ENCODE data around the gene ALX4. TPM values are rescaled to one million over a fixed set of nuclear protein-coding genes. Genes with fewer than 3 reads are reported as not detected.

Gene ALX4
- total and polyA plus RNA-seq, 7 experiments from 2014 or later = 0.04 TPM; not detected in 6

- H3K36me3 Mint-ChIP-seq = no peaks in the 10 kb centered on the region
- intact Hi-C loops (cut with micrococcal nuclease) = no loop called here
- no peaks in the 10 kb centered on the region for H3K27me3 ChIP-seq (ENCODE audit: control insufficient read depth in 2 of 2, insufficient read depth in 2 of 2, low read length in 2 of 2)
Observed at GRCh38 chr11:44338698-44339529, 29.0 kb upstream of the ALX4 start.

GRCh38 chr11:44338026-44338425, 28.1 kb upstream of the ALX4 start:
- intact Hi-C loops (cut with micrococcal nuclease) = no loop called here
- ATAC-seq = no peak
- no peak overlapping the region for H3K27ac Mint-ChIP-seq
- Histone ChIP-seq H3K36me3 (ENCODE audit: control insufficient read depth in 2 of 3, insufficient read depth in 3 of 3, low read length in 3 of 3) (no peaks in the 10 kb centered on the region), H3K4me1 (ENCODE audit: control insufficient read depth in 2 of 2, insufficient read depth in 2 of 2, low read length in 2 of 2) (no peaks in the 10 kb centered on the region), H3K27ac (ENCODE audit: low read depth, low read length) (no peak overlapping the region), H3K27me3 (ENCODE audit: control insufficient read depth in 2 of 2, insufficient read depth in 2 of 2, low read length in 2 of 2) (no peaks in the 10 kb centered on the region), H3K9me3 (ENCODE audit: control insufficient read depth in 2 of 3, low read length in 3 of 3) (no peaks in the 10 kb centered on the region), H3K4me3 (ENCODE audit: low read length) (no peak overlapping the region)
- H3K36me3 Mint-ChIP-seq = no peaks in the 10 kb centered on the region
- CTCF ChIA-PET = no interaction called here
- H3K4me3 Mint-ChIP-seq = no peak overlapping the region
- DNase-seq = no peak
- H3K9me3 Mint-ChIP-seq = no peaks in the 10 kb centered on the region
- POLR2A ChIA-PET = no interaction called here
- H3K4me1 Mint-ChIP-seq = peaks cover 0 to 1% (median 0%) of the 10 kb centered on the region in 7 donors
- peaks cover 54 to 66% (median 58%) of the 10 kb centered on the region in 5 donors for H3K27me3 Mint-ChIP-seq

More at GRCh38 chr11:44338698-44339529, 29.0 kb upstream of the ALX4 start:
- DNase-seq = no peak
- no peak overlapping the region for H3K4me3 Mint-ChIP-seq
- H3K27me3 Mint-ChIP-seq = peaks cover 46 to 60% (median 52%) of the 10 kb centered on the region in 5 donors
- no peak overlapping the region for H3K27ac ChIP-seq (ENCODE audit: low read depth, low read length)
- ATAC-seq = no peak
- ChIA-PET CTCF (no interaction called here), POLR2A (no interaction called here)
- peaks cover 0 to 1% (median 0%) of the 10 kb centered on the region in 7 donors for H3K4me1 Mint-ChIP-seq
- H3K4me3 ChIP-seq (ENCODE audit: low read length) = no peak overlapping the region
- no peak overlapping the region for H3K27ac Mint-ChIP-seq
- no peaks in the 10 kb centered on the region for H3K9me3 Mint-ChIP-seq
- no peaks in the 10 kb centered on the region for H3K4me1 ChIP-seq (ENCODE audit: control insufficient read depth in 2 of 2, insufficient read depth in 2 of 2, low read length in 2 of 2)
- H3K36me3 ChIP-seq (ENCODE audit: control insufficient read depth in 2 of 3, insufficient read depth in 3 of 3, low read length in 3 of 3) = no peaks in the 10 kb centered on the region
- no peaks in the 10 kb centered on the region for H3K9me3 ChIP-seq (ENCODE audit: control insufficient read depth in 2 of 3, low read length in 3 of 3)

- Histone ChIP-seq H3K4me1 (ENCODE audit: control insufficient read depth in 2 of 2, insufficient read depth in 2 of 2, low read length in 2 of 2) (no peaks in the 10 kb centered on the region), H3K36me3 (ENCODE audit: control insufficient read depth in 2 of 3, insufficient read depth in 3 of 3, low read length in 3 of 3) (no peaks in the 10 kb centered on the region), H3K27ac (ENCODE audit: low read depth, low read length) (no peak overlapping the region), H3K27me3 (ENCODE audit: control insufficient read depth in 2 of 2, insufficient read depth in 2 of 2, low read length in 2 of 2) (no peaks in the 10 kb centered on the region), H3K4me3 (ENCODE audit: low read length) (no peak overlapping the region), H3K9me3 (ENCODE audit: control insufficient read depth in 2 of 3, low read length in 3 of 3) (no peaks in the 10 kb centered on the region)
- ChIA-PET CTCF (no interaction called here), POLR2A (no interaction called here)
- intact Hi-C loops (cut with micrococcal nuclease) = no loop called here
- ATAC-seq = no peak
- Mint-ChIP-seq H3K27me3 (peaks cover 59 to 74% (median 69%) of the 10 kb centered on the region in 5 donors), H3K4me3 (no peak overlapping the region), H3K9me3 (no peaks in the 10 kb centered on the region), H3K4me1 (peaks cover 0 to 1% (median 0%) of the 10 kb centered on the region in 7 donors), H3K27ac (no peak overlapping the region), H3K36me3 (no peaks in the 10 kb centered on the region)
- DNase-seq = no peak
Observed at GRCh38 chr11:44335919-44336318, 26.0 kb upstream of the ALX4 start.

GRCh38 chr11:44335052-44335760, 25.3 kb upstream of the ALX4 start:
- no peaks in the 10 kb centered on the region for H3K9me3 Mint-ChIP-seq
- Histone ChIP-seq H3K4me3 (ENCODE audit: low read length) (no peak overlapping the region), H3K27me3 (ENCODE audit: control insufficient read depth in 2 of 2, insufficient read depth in 2 of 2, low read length in 2 of 2) (no peaks in the 10 kb centered on the region), H3K27ac (ENCODE audit: low read depth, low read length) (no peak overlapping the region), H3K36me3 (ENCODE audit: control insufficient read depth in 2 of 3, insufficient read depth in 3 of 3, low read length in 3 of 3) (no peaks in the 10 kb centered on the region), H3K4me1 (ENCODE audit: control insufficient read depth in 2 of 2, insufficient read depth in 2 of 2, low read length in 2 of 2) (no peaks in the 10 kb centered on the region), H3K9me3 (ENCODE audit: control insufficient read depth in 2 of 3, low read length in 3 of 3) (no peaks in the 10 kb centered on the region)
- H3K36me3 Mint-ChIP-seq = no peaks in the 10 kb centered on the region
- POLR2A ChIA-PET = no interaction called here
- H3K27me3 Mint-ChIP-seq = peaks cover 58 to 79% (median 71%) of the 10 kb centered on the region in 5 donors
- no peak overlapping the region for H3K4me3 Mint-ChIP-seq
- ATAC-seq (no peak), DNase-seq (no peak)
- CTCF ChIA-PET = interaction anchor here (0.8 kb wide), 1 partner anchor 29 kb away, joined by 3 read pairs; no protein-coding TSS in a partner anchor
- peaks cover 0 to 1% (median 0%) of the 10 kb centered on the region in 7 donors for H3K4me1 Mint-ChIP-seq
- H3K27ac Mint-ChIP-seq = no peak overlapping the region
- intact Hi-C loops (cut with micrococcal nuclease) = no loop called here

GRCh38 chr11:44334356-44335004, 24.5 kb upstream of the ALX4 start:
- no peaks in the 10 kb centered on the region for H3K9me3 ChIP-seq (ENCODE audit: control insufficient read depth in 2 of 3, low read length in 3 of 3)
- no peak overlapping the region for H3K27ac Mint-ChIP-seq
- no peaks in the 10 kb centered on the region for H3K36me3 ChIP-seq (ENCODE audit: control insufficient read depth in 2 of 3, insufficient read depth in 3 of 3, low read length in 3 of 3)
- no peaks in the 10 kb centered on the region for H3K36me3 Mint-ChIP-seq
- H3K4me3 ChIP-seq (ENCODE audit: low read length) = no peak overlapping the region
- H3K27me3 Mint-ChIP-seq = peaks cover 59 to 83% (median 73%) of the 10 kb centered on the region in 5 donors
- peaks cover 0 to 1% (median 0%) of the 10 kb centered on the region in 7 donors for H3K4me1 Mint-ChIP-seq
- CTCF ChIA-PET = interaction anchor here (0.8 kb wide), 1 partner anchor 29 kb away, joined by 3 read pairs; no protein-coding TSS in a partner anchor
- DNase-seq (no peak), ATAC-seq (no peak)
- no peak overlapping the region for H3K27ac ChIP-seq (ENCODE audit: low read depth, low read length)
- H3K9me3 Mint-ChIP-seq = no peaks in the 10 kb centered on the region
- no peak overlapping the region for H3K4me3 Mint-ChIP-seq
- no peaks in the 10 kb centered on the region for H3K27me3 ChIP-seq (ENCODE audit: control insufficient read depth in 2 of 2, insufficient read depth in 2 of 2, low read length in 2 of 2)
- H3K4me1 ChIP-seq (ENCODE audit: control insufficient read depth in 2 of 2, insufficient read depth in 2 of 2, low read length in 2 of 2) = no peaks in the 10 kb centered on the region
- POLR2A ChIA-PET = no interaction called here
- intact Hi-C loops (cut with micrococcal nuclease) = no loop called here

- Mint-ChIP-seq H3K4me3 (no peak overlapping the region), H3K36me3 (no peaks in the 10 kb centered on the region), H3K9me3 (no peaks in the 10 kb centered on the region), H3K27me3 (peaks cover 59 to 86% (median 73%) of the 10 kb centered on the region in 5 donors), H3K27ac (no peak overlapping the region), H3K4me1 (peaks cover 0 to 1% (median 0%) of the 10 kb centered on the region in 7 donors)
- intact Hi-C loops (cut with micrococcal nuclease) = no loop called here
- Histone ChIP-seq H3K27me3 (ENCODE audit: control insufficient read depth in 2 of 2, insufficient read depth in 2 of 2, low read length in 2 of 2) (no peaks in the 10 kb centered on the region), H3K27ac (ENCODE audit: low read depth, low read length) (no peak overlapping the region), H3K9me3 (ENCODE audit: control insufficient read depth in 2 of 3, low read length in 3 of 3) (no peaks in the 10 kb centered on the region), H3K36me3 (ENCODE audit: control insufficient read depth in 2 of 3, insufficient read depth in 3 of 3, low read length in 3 of 3) (no peaks in the 10 kb centered on the region), H3K4me1 (ENCODE audit: control insufficient read depth in 2 of 2, insufficient read depth in 2 of 2, low read length in 2 of 2) (no peaks in the 10 kb centered on the region), H3K4me3 (ENCODE audit: low read length) (no peak overlapping the region)
- POLR2A ChIA-PET = no interaction called here
- CTCF ChIA-PET = no interaction called here
- no peak for DNase-seq
- no peak for ATAC-seq
Observed at GRCh38 chr11:44333271-44334218, 23.6 kb upstream of the ALX4 start.
